ENCODE data around the gene IL27RA.

IL27RA gene

DNA sequence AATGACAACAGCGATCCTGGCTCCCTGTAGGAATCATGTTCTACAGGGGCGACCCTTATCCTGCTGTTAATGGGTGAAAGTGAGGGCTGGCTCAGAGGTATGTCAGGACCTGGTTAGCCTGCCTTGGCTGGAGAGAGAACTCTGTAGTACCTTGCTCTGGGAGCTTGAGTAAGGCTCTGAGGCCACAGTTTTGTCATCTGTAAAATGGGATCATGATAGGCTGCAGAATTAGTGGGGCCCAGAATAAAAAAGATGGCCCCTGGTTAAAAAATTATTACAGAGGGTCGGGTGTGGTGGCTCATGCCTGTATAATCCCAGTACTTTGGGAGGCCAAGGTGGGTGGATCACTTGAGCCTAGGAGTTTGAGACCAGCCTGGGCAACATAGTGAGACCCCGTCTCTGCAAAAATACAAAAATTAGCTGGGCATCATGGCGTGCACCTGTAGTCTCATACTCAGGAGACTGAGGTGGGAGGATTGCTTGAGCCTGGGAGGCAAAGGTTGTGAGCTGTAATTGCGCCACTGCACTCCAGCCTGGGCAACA lies 69.5 kb downstream of the IL27RA start:
- no peak for DNase-seq (ENCODE audit: low read depth)
- TF ChIP-seq, protein P1, sequence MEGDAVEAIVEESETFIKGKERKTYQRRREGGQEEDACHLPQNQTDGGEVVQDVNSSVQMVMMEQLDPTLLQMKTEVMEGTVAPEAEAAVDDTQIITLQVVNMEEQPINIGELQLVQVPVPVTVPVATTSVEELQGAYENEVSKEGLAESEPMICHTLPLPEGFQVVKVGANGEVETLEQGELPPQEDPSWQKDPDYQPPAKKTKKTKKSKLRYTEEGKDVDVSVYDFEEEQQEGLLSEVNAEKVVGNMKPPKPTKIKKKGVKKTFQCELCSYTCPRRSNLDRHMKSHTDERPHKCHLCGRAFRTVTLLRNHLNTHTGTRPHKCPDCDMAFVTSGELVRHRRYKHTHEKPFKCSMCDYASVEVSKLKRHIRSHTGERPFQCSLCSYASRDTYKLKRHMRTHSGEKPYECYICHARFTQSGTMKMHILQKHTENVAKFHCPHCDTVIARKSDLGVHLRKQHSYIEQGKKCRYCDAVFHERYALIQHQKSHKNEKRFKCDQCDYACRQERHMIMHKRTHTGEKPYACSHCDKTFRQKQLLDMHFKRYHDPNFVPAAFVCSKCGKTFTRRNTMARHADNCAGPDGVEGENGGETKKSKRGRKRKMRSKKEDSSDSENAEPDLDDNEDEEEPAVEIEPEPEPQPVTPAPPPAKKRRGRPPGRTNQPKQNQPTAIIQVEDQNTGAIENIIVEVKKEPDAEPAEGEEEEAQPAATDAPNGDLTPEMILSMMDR (IDR thresholded peaks at IDR 0.05; ENCODE audit: insufficient read depth, low read depth, low read length, missing control alignments): no peak
- H3K4me3 ChIP-seq (ENCODE audit: low read depth, low read length): no peak overlapping the region

DNA sequence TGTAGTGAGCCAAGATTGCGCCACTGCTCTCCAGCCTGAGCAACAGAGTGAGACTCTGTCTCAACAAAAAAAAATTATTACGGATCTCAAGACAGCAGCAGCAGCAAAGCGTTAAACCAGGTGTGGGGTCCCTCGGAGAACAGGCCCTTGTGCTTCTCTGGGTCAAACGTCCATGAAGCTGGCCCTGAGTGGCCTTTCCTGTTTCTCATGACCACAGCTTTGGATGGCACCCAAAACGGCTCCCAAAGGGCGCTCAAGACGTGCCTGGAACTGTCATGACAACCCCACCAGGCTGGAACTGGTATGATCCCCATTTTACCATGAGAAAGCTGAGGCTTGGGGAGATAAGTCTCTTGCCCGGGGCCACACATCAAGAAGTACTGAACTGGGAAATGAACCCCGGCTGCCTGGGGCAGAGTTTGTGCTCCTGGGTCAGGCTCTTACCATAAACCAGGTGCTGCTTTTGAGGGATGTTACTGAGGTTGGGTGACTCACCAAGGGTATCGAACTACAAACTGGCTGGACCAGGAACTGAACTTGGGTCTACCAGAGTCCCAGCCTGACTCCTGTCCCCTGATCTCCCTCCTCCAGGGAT lies 70.6 kb downstream of the IL27RA start:
- no peak overlapping the region for H3K4me3 ChIP-seq (ENCODE audit: low read depth, low read length)
- TF ChIP-seq, protein P1 (IDR thresholded peaks at IDR 0.05; ENCODE audit: insufficient read depth, low read depth, low read length, missing control alignments): no peak
- DNase-seq (ENCODE audit: low read depth): no peak

DNA sequence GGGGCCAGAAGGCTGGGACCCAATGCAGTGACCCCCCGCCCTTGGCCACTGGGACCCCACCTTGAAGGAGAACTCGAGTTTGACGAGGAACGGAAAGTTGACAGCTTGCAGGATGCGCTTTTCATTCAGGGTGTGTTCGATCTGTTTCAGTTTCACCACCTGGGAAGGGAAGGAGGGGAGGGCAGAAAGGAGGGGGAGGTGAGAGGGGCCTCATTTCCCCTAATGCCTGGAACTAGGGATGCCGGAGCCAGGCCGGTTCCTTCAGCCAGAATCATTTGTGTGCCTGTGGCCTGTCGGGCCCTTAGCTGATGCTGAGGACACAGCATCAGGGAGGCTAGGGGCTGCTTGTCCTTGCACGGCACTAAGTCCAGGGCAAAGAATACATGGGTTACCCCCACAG lies 71.2 kb downstream of the IL27RA start:
- no peak for DNase-seq (ENCODE audit: low read depth)
- H3K4me3 ChIP-seq (ENCODE audit: low read depth, low read length): no peak overlapping the region
- TF ChIP-seq, protein P1 (IDR thresholded peaks at IDR 0.05; ENCODE audit: insufficient read depth, low read depth, low read length, missing control alignments): no peak

All from GM12865 (cell line).